Measurements from ENCODE around the gene ZNF44.

- TF ChIP-seq CTCF (IDR thresholded peaks at IDR 0.05) (no peak), POLR2A (IDR thresholded peaks at IDR 0.05) (no peak)
Observed at GRCh38 chr19:12260236-12260635, 34.4 kb downstream of the ZNF44 start.

All from adrenal gland (tissue), 5 donors.